Kidney (tissue), 14 donors: ENCODE measurements around the gene CNTRL. TPM values are rescaled to one million over a fixed set of nuclear protein-coding genes. Genes with fewer than 3 reads are reported as not detected.

Experiments used
- DNase-seq, 5 donors: peaks; one replicate each; pipeline ENCODE4 v3.0.0-alpha.2; 2013 to 2020
- FAIRE-seq: peaks from 2 replicates; lab custom pipeline; 2012; peaks lifted over from hg19 to GRCh38; lab: Jason Lieb, UNC
- H3K27ac ChIP-seq, 2 donors: one replicate each; pipeline ENCODE4 v1.7.0; 2013; ENCODE audit warnings: low read depth in 2 of 2, low read length in 2 of 2, inconsistent platforms in 1 of 2
- H3K27me3 ChIP-seq: one replicate; pipeline ENCODE4 v1.7.1; 2013; ENCODE audit warnings: low read length, inconsistent platforms; ENCODE audit not compliant: control insufficient read depth, insufficient read depth
- H3K36me3 ChIP-seq, 3 donors: one replicate each; pipeline versions ENCODE4 v1.7.0 to v1.7.1; 2013; ENCODE audit warnings: low read length in 3 of 3, control low read depth in 1 of 3, inconsistent platforms in 1 of 3; ENCODE audit not compliant: insufficient read depth in 3 of 3, control insufficient read depth in 2 of 3
- H3K4me1 ChIP-seq, 3 donors: one replicate each; pipeline versions ENCODE4 v1.7.0 to v1.7.1; 2013; ENCODE audit warnings: low read length in 3 of 3, inconsistent platforms in 1 of 3, low read depth in 1 of 3; ENCODE audit not compliant: control insufficient read depth in 2 of 3, insufficient read depth in 2 of 3
- H3K4me3 ChIP-seq, 3 donors: one replicate each; pipeline versions ENCODE4 v1.7.0 to v1.8.1; 2013; ENCODE audit warnings: low read length in 3 of 3, control low read depth in 1 of 3, inconsistent platforms in 1 of 3
- H3K9ac ChIP-seq, 3 donors: one replicate each; pipeline versions ENCODE4 v1.7.0 to v1.7.1; 2013; ENCODE audit warnings: low read length in 3 of 3, control low read depth in 1 of 3, inconsistent platforms in 1 of 3
- H3K9me3 ChIP-seq, 3 donors: one replicate each; pipeline versions ENCODE4 v1.7.0 to v1.7.1; 2013; ENCODE audit warnings: low read length in 3 of 3, control low read depth in 1 of 3, inconsistent platforms in 1 of 3; ENCODE audit not compliant: control insufficient read depth in 2 of 3, insufficient read depth in 1 of 3
- CTCF ChIP-seq: IDR thresholded peaks from 3 replicates; pipeline ENCODE4 v1.5.1; 2012; ENCODE audit warnings: mild to moderate bottlenecking, moderate library complexity, borderline replicate concordance; ENCODE audit not compliant: insufficient read depth; ENCODE audit errors: extremely low read depth
- intact Hi-C: fragments of 100-400 bp; cut with DNase I; formaldehyde crosslinking; loops from one replicate; pipeline ENCODE4 v1.11.1; 2022
- polyA plus RNA-seq: library from polyadenylated mRNA; stranded (reverse); fragments of 350-450 nt; fragmentation: Illumina TruSeq; extraction: RNeasy Lipid Tissue Mini Kit (QIAGEN cat#74804); gene quantifications from one replicate; pipeline ENCODE4 v1.2.3, GENCODE V29; 2014; ENCODE audit warnings: low read depth, low replicate concordance; ENCODE audit not compliant: insufficient read depth
- total RNA-seq: library from RNA; stranded (reverse); fragmentation: NEBNext Ultra II Directional; extraction: Animal tissue kit (Norgen Biotek cat#: 25700); gene quantifications from one replicate; pipeline ENCODE4 v1.2.1, GENCODE V29; 2021
- donor health status: control.
- donor health status: control.
- donor health status: control.
- donor health status: control.
- donor health status: control.
- donor health status: DM: yes; HTN: yes; CAD: no.
- donor health status: Normal renal cell carcinoma (clear cell type).

CNTRL gene
- total and polyA plus RNA-seq, 2 donors from 2014 or later, result 3.4 to 17.7 TPM

- no peak for TF ChIP-seq CTCF
- intact Hi-C loops, result loop anchor here (10.0 kb wide), 1 partner anchor 184 kb away; no protein-coding TSS in a partner anchor
- no peak for FAIRE-seq
These were observed 135.8 kb downstream of the CNTRL start for GRCh38 chr9:121210536-121210935.

GRCh38 chr9:121213136-121213806, 138.5 kb downstream of the CNTRL start:
- no peak for FAIRE-seq

More at GRCh38 chr9:121210536-121210935, 135.8 kb downstream of the CNTRL start:
- Histone ChIP-seq H3K9me3 (no peaks in the 10 kb centered on the region), H3K4me1 (no peaks in the 10 kb centered on the region), H3K4me3 (no peak overlapping the region), H3K27ac (no peak overlapping the region), H3K9ac (no peak overlapping the region), H3K27me3 (no peaks in the 10 kb centered on the region), H3K36me3 (no peaks in the 10 kb centered on the region)
- no peak for DNase-seq

GRCh38 chr9:121214005-121214404, 139.2 kb downstream of the CNTRL start:
- H3K27me3 ChIP-seq, result no peaks in the 10 kb centered on the region
- no peak overlapping the region for H3K4me3 ChIP-seq
- DNase-seq, result no peak
- no peak overlapping the region for H3K9ac ChIP-seq
- H3K9me3 ChIP-seq, result no peaks in the 10 kb centered on the region
- FAIRE-seq, result no peak
- TF ChIP-seq CTCF, result no peak
- H3K36me3 ChIP-seq, result no peaks in the 10 kb centered on the region
- no peak overlapping the region for H3K27ac ChIP-seq
- H3K4me1 ChIP-seq, result no peaks in the 10 kb centered on the region
- intact Hi-C loops, result loop anchor here (10.0 kb wide), 1 partner anchor 181 kb away; no protein-coding TSS in a partner anchor

More at GRCh38 chr9:121213136-121213806, 138.5 kb downstream of the CNTRL start:
- H3K4me3 ChIP-seq, result no peak overlapping the region
- H3K36me3 ChIP-seq, result no peaks in the 10 kb centered on the region
- peak overlapping the region in 1 of 3 donors; percentile 23 for H3K9ac ChIP-seq
- no peaks in the 10 kb centered on the region for H3K27me3 ChIP-seq
- DNase-seq, result peak; percentile 92 to 95 (median 92)
- intact Hi-C loops, result loop anchor here (10.0 kb wide), 1 partner anchor 182 kb away; no protein-coding TSS in a partner anchor
- no peaks in the 10 kb centered on the region for H3K9me3 ChIP-seq
- TF ChIP-seq CTCF, result peak; percentile 98
- no peaks in the 10 kb centered on the region for H3K4me1 ChIP-seq
- H3K27ac ChIP-seq, result no peak overlapping the region
